Measurements from ENCODE around the gene CLN6.
"Not testable (repeated sequence)": the region's sequence is repeated elsewhere in the genome, so short reads cannot be mapped to it uniquely, and the experiment has no call there.

CLN6 gene

GRCh38 chr15:68221530-68222431 is 7.7 kb downstream of the CLN6 start:
- DNase-seq = not testable (repeated sequence)

- DNase-seq = no peak
Measured at GRCh38 chr15:68220967-68221366, 8.6 kb downstream of the CLN6 start.

GRCh38 chr15:68220489-68220888 is 9.0 kb downstream of the CLN6 start:
- DNase-seq = no peak

- no peak for DNase-seq
Measured at GRCh38 chr15:68218847-68219798, 10.4 kb downstream of the CLN6 start.

GRCh38 chr15:68218331-68218730 is 11.2 kb downstream of the CLN6 start:
- DNase-seq = no peak

- DNase-seq = no peak
Measured at GRCh38 chr15:68217341-68217740, 12.2 kb downstream of the CLN6 start.

GRCh38 chr15:68214838-68215254 is 14.7 kb downstream of the CLN6 start:
- no peak for DNase-seq

GRCh38 chr15:68213991-68214837 is 15.3 kb downstream of the CLN6 start:
- DNase-seq = no peak

GRCh38 chr15:68213491-68213845 is 16.1 kb downstream of the CLN6 start:
- not testable (repeated sequence) for DNase-seq

GRCh38 chr15:68211656-68212320 is 17.7 kb downstream of the CLN6 start:
- DNase-seq = no peak

GRCh38 chr15:68210821-68211655 is 18.5 kb downstream of the CLN6 start:
- no peak for DNase-seq

GRCh38 chr15:68210409-68210756 is 19.1 kb downstream of the CLN6 start:
- DNase-seq = no peak

GRCh38 chr15:68209735-68210408 is 19.7 kb downstream of the CLN6 start:
- no peak for DNase-seq

- DNase-seq = no peak
Measured at GRCh38 chr15:68209272-68209671, 20.3 kb downstream of the CLN6 start.

- no peak for DNase-seq
Measured at GRCh38 chr15:68208636-68209240, 20.8 kb downstream of the CLN6 start.

GRCh38 chr15:68208136-68208535 is 21.4 kb downstream of the CLN6 start:
- DNase-seq = no peak

- DNase-seq = no peak
Measured at GRCh38 chr15:68207176-68207935, 22.2 kb downstream of the CLN6 start.

GRCh38 chr15:68206711-68207151 is 22.8 kb downstream of the CLN6 start:
- no peak for DNase-seq

GRCh38 chr15:68205954-68206539 is 23.5 kb downstream of the CLN6 start:
- no peak for DNase-seq
